GM11168 (cell line): ENCODE measurements around the gene MICU2.

Source experiments
- in situ Hi-C: fragments of 300-500 bp; cut with MboI; formaldehyde crosslinking; loops from one replicate; pipeline ENCODE4 v1.12.0; 2022; ENCODE audit warnings: low sequenced_read_pairs; ENCODE audit not compliant: unreplicated experiment

The MICU2 gene

GRCh38 chr13:21550918-21551317 lies 53.1 kb downstream of the MICU2 start:
- in situ Hi-C loops: no loop called here

- in situ Hi-C loops: no loop called here
Observed at GRCh38 chr13:21549633-21550032, 54.3 kb downstream of the MICU2 start.

- in situ Hi-C loops: no loop called here
Observed at GRCh38 chr13:21548577-21548976, 55.4 kb downstream of the MICU2 start.

- in situ Hi-C loops: no loop called here
Observed at GRCh38 chr13:21546372-21546771, 57.6 kb downstream of the MICU2 start.

GRCh38 chr13:21544515-21544914 lies 59.5 kb downstream of the MICU2 start:
- in situ Hi-C loops: no loop called here

- in situ Hi-C loops: no loop called here
Observed at GRCh38 chr13:21542563-21542962, 61.4 kb downstream of the MICU2 start.

GRCh38 chr13:21541980-21542379 lies 62.0 kb downstream of the MICU2 start:
- in situ Hi-C loops: no loop called here

GRCh38 chr13:21541271-21541670 lies 62.7 kb downstream of the MICU2 start:
- in situ Hi-C loops: no loop called here

GRCh38 chr13:21539687-21540086 lies 64.3 kb downstream of the MICU2 start:
- in situ Hi-C loops: no loop called here

GRCh38 chr13:21538753-21539152 lies 65.2 kb downstream of the MICU2 start:
- in situ Hi-C loops: no loop called here

- in situ Hi-C loops: no loop called here
Observed at GRCh38 chr13:21538280-21538679, 65.7 kb downstream of the MICU2 start.

- in situ Hi-C loops: no loop called here
Observed at GRCh38 chr13:21537105-21537504, 66.9 kb downstream of the MICU2 start.

GRCh38 chr13:21534760-21535159 lies 69.2 kb downstream of the MICU2 start:
- in situ Hi-C loops: no loop called here

- in situ Hi-C loops: no loop called here
Observed at GRCh38 chr13:21531455-21531854, 72.5 kb downstream of the MICU2 start.

- in situ Hi-C loops: no loop called here
Observed at GRCh38 chr13:21530656-21531055, 73.3 kb downstream of the MICU2 start.

- in situ Hi-C loops: no loop called here
Observed at GRCh38 chr13:21529146-21529893, 74.7 kb downstream of the MICU2 start.

GRCh38 chr13:21528616-21529015 lies 75.4 kb downstream of the MICU2 start:
- in situ Hi-C loops: no loop called here

GRCh38 chr13:21526707-21527540 lies 77.0 kb downstream of the MICU2 start:
- in situ Hi-C loops: no loop called here

GRCh38 chr13:21522847-21523246 lies 81.1 kb downstream of the MICU2 start:
- in situ Hi-C loops: no loop called here

- in situ Hi-C loops: no loop called here
Observed at GRCh38 chr13:21522130-21522529, 81.8 kb downstream of the MICU2 start.

- in situ Hi-C loops: no loop called here
Observed at GRCh38 chr13:21518617-21519144, 85.3 kb downstream of the MICU2 start.
